Activated T-helper 1 cell treated with Interleukin-2 at 50 U/mL for 16 hours (primary cell): ENCODE measurements around the gene APAF1.

Experiments
- DNase-seq: peaks from one replicate; pipeline ENCODE4 v3.0.0-alpha.2; 2020; ENCODE audit warnings: low read depth

Gene APAF1

DNA sequence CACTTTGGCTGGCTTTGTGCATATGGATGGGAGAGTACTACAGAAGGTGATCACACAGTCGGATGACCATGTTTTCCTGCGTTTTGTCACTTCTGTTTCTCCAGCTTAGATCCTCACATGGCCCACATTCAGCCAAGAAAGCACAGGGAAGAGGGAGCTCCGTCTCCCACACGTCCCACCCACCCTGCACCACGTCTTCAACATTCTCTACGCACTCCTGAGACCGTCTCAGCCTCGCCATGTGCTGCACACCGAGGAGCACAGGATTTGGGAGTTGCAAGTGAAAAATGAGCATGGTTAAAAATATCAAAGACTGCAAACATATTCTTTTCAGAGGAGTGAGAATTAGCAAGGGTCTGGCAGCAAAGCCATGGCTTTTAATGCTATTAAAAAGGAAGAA, 122.2 kb downstream of the APAF1 start:
- no peak for DNase-seq

DNA sequence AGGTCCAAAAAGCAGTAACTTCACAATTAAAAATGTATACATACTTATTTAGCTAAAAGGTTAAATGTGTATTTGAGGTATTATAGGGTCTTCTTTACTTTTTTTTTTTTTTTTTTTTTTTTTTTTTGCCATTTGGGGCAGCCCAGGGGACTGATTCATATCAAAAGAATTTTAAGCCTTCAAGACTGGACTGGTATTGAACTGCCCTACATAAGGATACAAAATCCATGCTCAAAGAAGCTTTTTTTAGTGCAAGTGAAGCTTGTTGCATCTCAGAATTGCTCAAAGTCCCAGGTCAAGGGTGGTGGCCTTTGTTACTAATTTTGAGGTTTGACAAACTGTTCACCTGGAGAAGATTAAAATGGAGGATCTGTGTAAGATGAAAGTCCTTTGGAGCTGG, 124.0 kb downstream of the APAF1 start:
- DNase-seq, result no peak

DNA sequence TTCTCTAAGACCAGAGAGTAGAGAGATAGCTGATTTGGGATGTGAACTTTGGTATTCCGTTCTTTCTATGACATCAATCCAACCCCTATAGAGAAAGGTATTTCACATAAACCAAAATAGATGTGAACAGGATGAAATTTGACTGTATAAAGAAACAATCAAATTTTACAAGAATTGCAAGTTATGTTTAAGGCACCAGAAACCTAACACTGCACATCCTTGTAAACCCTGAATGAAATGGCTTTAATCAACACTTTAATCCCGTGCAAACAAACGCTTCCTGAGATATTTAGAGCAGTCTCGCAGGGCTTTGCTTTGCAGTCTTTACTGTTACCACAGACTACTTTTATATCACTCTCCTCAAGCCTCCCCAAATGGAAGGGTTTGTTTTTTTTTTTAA, 125.1 kb downstream of the APAF1 start:
- no peak for DNase-seq

DNA sequence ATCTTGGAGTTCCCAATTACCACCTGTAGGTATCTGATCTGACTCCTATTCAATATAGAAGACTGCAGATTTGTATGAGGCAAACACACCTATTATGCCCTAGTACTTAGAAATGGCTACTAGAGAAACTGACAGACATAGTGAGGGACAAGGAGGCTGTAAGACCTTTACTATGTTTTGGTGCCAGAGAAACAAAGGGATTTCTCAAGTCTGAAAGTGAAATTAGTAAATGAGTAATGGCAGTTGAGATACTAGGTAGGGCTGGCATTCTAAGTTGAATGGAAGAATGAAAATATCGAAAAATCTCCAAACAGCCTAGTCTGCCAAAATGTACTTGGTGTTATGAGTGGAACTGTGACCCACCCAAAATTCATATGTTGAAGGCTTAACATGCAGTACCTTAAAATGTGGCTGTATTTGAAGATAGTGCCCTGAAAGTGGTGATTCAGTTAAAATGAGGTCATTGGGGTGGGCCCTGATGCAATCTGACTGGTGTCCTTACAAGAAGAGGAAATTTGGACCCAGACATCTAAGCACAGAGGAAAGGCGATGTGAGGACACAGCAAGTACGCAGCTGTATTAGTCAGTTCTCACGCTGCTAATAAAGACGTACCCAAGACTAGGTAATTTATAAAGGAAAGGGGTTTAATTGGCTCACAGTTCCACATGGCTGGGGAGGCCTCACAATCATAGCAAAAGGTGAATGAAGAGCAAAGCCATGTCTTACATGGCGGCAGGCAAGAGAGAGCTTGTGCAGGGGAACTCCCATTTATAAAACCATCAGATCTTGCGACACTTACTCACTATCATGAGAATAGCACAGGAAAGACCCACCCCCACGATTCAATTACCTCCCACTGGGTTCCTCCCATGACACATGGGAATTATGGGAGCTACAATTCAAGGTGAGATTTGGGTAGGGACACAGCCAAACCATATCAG, 127.0 kb downstream of the APAF1 start:
- DNase-seq, result no peak

DNA sequence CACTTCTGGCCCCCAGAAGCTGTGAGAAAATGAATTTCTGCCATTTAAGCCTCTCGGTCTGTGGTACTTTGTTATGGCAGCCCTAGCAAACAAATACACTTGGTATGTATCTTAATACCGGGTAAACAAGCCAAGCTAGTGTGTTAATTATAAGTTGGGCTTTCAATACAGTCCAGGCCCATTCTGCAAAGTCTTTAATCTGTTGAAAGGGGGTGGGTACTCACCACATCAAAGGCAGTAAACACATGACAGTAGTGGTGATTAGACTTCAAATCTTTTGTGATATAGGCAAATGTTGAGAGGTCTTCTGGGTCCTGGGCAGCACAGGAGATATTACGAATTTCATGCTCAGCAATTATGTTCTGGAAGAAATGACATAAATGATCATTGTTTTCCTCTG, 127.7 kb downstream of the APAF1 start:
- no peak for DNase-seq

DNA sequence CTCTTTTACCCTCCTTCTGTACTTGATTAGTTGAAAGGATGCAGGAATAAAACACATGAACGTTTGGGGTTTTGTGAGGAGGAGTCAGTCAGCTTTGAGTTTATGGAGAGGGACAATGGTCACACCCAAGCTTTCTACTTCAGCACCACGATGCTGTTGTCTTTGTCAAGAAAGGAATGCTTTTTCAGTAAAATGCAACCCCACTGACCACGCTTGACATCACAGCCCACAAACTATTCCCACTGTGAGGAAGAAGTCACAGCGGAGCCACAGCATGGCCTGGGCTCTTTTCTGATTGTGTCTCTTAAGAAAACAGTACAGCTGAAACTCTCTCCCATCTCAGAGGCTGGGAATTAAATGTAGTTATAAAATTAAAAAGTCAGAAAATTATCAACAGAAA, 135.2 kb downstream of the APAF1 start:
- no peak for DNase-seq

DNA sequence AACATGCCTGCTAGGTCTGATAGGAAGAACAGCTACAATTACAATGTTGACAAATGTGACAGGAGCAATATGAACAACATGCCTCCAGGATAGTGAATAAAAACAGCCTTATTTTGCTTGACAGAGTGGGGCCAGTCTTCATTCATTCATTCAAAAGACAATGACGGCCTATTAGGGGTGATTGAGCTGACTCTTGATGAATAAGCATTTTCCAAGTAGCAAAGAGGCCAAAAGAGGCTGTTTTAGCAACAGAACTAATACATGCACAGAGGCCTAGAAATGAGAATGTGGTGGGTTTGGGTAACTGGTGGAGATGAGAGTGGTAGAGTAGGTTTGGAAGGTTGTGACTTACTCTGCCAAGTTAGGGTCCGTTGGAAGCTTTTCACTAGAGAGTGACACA, 138.3 kb downstream of the APAF1 start:
- no peak for DNase-seq
